Measurements from ENCODE around the gene TADA2B.
"Not testable (repeated sequence)": the region's sequence is repeated elsewhere in the genome, so short reads cannot be mapped to it uniquely, and the experiment has no call there.

DNA sequence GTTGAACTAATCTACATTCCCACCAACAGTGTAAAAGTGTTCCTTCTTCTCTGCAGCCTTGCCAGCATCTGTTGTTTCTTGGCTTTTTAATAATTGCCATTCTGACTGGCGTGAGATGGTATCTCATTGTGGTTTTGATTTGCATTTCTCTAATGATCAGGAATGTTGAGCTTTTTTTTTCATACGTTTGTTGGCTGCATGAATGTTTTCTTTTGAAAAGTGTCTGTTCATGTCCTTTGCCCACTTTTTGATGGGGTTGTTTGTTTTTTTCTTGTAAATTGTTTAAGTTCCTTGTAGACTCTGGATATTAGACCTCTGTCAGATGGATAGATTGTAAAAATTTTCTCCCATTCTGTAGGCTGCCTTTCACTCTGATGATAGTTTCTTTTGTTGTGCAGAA lies 36.7 kb downstream of the TADA2B start:
- TF ChIP-seq POLR2A (IDR thresholded peaks at IDR 0.05) = not testable (repeated sequence)
- TF ChIP-seq, protein P1, sequence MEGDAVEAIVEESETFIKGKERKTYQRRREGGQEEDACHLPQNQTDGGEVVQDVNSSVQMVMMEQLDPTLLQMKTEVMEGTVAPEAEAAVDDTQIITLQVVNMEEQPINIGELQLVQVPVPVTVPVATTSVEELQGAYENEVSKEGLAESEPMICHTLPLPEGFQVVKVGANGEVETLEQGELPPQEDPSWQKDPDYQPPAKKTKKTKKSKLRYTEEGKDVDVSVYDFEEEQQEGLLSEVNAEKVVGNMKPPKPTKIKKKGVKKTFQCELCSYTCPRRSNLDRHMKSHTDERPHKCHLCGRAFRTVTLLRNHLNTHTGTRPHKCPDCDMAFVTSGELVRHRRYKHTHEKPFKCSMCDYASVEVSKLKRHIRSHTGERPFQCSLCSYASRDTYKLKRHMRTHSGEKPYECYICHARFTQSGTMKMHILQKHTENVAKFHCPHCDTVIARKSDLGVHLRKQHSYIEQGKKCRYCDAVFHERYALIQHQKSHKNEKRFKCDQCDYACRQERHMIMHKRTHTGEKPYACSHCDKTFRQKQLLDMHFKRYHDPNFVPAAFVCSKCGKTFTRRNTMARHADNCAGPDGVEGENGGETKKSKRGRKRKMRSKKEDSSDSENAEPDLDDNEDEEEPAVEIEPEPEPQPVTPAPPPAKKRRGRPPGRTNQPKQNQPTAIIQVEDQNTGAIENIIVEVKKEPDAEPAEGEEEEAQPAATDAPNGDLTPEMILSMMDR (IDR thresholded peaks at IDR 0.05) = not testable (repeated sequence)

Measured in sigmoid colon (tissue), 3 donors.